PC-9 (cell line): ENCODE results near the gene MEF2B.

Source experiments
- EZH2 ChIP-seq: fragments of 200-600 bp; sonication (generic); IDR thresholded peaks from 2 replicates; pipeline ENCODE4 v1.8.0; 2017; ENCODE audit warnings: antibody characterized with exemption, low read depth
- TF ChIP-seq, protein P1 (sequence below): fragments of 200-600 bp; sonication (generic); conservative IDR thresholded peaks from 2 replicates; pipeline ENCODE4 v1.6.1; 2017; ENCODE audit warnings: mixed run types, antibody characterized with exemption, mild to moderate bottlenecking, moderate library complexity

DNA sequence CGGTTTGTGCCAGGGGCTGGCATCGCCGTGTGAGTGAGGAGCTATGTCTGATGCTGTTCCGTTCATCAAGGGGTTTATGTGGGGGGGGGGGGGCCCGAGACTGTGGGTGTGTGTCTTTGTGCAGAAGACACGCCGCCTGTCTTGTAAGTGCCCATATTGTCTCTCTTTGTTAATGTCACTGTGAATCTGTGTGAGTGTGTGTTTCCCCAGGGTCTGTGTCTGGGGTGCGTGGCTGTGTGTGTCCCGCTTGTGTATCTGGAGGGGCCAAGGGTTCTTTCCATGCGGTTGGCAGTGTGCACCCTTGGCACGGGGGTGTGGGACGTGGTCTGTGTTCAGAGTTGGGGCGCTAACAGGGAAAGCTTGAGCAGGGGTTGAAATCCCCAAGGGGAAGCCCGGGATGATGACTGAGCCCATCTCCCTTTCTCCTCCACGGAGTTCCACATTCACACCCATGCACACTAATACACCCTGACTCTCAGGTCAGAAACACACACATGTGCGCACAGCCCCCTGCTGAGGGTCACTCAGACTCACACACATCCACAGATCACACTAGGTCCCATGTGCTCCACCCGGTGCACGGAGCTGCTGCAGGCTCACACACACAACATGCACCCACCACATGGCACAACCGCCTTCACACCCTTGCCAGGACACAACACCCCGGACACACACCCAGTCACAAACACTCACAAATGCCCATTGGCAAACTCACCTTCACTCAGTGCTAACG, 43.5 kb upstream of the MEF2B start:
- TF ChIP-seq, protein P1, sequence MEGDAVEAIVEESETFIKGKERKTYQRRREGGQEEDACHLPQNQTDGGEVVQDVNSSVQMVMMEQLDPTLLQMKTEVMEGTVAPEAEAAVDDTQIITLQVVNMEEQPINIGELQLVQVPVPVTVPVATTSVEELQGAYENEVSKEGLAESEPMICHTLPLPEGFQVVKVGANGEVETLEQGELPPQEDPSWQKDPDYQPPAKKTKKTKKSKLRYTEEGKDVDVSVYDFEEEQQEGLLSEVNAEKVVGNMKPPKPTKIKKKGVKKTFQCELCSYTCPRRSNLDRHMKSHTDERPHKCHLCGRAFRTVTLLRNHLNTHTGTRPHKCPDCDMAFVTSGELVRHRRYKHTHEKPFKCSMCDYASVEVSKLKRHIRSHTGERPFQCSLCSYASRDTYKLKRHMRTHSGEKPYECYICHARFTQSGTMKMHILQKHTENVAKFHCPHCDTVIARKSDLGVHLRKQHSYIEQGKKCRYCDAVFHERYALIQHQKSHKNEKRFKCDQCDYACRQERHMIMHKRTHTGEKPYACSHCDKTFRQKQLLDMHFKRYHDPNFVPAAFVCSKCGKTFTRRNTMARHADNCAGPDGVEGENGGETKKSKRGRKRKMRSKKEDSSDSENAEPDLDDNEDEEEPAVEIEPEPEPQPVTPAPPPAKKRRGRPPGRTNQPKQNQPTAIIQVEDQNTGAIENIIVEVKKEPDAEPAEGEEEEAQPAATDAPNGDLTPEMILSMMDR = no peak
- no peak for TF ChIP-seq EZH2
